Stimulated activated CD8-positive, alpha-beta memory T cell treated with anti-CD3 and anti-CD28 coated beads, Interleukin-7, amount 100 ng/mL, for 48 hours (primary cell): ENCODE data around the gene BEGAIN.

Source experiments
- DNase-seq, 2 donors: peaks; one replicate each; pipeline ENCODE4 v3.0.0-alpha.2; 2020; ENCODE audit warnings: low read depth in 1 of 2; ENCODE audit errors: extremely low read depth in 1 of 2

Gene BEGAIN

DNA sequence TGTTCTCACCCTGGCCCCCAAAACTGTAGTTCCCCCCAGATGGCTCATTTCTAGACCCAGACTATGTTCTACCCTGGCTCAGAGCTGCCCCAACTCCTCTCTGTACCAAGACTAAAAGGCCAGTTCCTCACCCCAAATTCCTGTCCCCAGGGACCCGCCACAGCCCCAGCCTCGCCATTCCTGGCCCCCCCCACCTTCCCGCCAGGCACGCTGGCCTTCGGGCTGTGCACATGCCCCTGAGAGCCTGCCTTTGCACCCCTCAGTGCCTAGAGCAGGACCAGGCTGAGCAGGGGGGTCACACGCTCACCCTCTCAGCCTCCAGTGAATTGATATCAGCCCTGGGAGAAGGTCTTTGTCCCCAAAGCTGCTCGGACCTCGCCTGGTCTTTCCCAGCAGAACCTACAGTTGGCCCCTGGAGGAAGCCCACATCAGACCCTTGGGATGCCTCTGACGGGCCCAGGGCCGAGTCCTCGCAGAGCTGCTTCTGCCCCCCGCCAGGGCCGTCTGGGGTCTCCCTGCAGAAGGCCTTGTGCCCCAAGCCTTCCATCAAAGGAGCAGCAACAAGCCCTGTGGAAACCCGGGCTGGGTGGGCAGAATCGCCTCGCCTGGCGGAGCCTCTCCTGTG is 32.4 kb downstream of the BEGAIN start:
- no peak for DNase-seq

DNA sequence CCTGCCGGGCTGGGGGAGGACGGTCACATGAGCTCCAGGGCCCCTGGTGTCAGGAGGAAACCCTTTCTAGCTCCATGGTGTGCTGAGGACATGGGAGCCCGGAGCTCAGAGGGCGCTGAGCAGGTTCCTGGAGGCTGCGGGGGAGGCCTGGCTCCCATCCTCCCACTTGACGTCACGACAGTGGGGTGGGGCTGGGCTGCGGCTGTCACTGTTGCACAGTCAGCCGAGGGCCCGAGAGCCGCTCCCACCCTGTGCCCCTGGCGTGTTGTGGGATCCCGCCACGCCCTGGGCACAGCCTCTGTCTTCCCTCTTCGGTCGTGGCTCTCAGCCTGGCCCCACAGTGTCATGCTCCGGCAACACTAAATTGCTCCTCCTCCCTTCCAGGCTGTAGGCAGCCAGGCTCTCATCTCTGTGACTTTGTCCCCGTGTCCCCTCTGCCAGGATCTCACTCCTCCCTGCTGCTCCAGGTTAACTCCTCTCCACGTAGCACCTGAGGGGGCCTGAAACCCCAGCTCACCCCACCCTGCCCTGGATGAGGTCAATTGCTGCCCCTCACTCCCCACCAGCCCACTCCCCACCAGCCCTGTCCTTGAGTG is 33.0 kb downstream of the BEGAIN start:
- no peak for DNase-seq

DNA sequence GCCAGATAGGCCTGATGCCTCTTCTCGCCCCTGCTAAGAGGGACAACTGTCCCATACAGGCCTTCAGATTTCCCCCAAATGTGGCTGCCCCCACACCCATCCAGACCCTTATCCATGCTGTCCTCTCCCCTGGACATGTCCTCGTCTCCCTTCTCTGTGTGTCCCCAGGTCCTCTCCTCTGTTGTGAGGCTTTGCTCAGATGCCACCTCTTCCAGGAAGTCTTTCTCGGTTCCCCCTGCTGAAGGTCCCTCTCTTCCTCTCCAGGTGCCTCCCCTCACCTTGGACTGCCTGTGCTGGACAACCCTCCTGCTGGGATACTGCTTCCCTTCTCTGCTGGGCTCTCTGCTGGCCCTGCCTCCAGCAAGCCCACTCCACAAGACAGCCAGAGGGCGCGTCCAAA is 33.7 kb downstream of the BEGAIN start:
- no peak for DNase-seq

DNA sequence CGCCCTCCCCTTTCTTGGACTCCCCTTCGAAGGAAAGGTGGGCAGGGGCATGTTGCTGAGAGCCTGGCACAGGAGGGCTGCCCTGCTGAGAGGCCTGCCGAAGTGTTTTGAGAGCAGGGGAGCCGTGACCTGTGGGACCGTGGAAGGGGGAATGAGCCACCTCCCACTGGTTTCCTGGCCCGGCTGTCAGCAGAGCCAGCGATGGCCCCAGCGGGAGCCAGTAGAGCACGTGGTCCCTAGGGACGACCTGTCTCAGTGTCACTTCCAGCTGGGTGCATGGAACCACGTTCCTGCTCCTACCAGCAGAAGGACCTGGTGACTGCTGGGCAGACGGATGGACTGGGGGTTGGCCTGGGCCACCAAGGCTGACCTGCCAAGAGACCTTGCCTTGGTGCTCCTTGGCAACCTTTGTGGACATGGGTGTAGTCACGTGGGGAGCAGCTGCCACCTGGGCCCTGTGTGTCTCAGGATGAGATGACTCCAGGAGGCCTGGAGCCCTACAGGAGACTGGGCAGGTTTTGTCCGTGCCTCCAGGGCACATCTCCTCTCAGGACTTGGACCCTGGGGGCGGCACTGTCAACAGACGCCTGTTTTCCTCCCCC is 34.6 kb downstream of the BEGAIN start:
- no peak for DNase-seq

DNA sequence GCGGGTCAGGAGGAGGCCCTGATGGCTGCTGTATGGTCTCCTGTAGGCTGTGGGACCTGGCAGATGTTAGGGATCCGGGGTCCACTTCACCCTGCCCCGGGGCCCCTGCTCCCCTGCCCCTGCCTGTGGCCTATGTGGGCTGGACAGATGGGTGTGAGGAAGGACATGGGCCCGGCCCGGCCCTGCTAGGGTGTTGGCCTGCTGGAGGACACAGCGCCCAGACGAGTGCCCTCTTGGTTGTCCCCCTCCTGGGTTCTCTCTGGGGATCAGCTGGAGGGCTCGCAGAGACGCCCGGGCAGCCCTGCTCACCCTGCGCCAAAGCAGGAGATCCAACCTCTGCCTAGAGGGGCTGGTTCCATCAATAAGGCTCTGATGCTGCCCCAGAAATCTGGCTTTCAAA is 36.2 kb downstream of the BEGAIN start:
- no peak for DNase-seq

DNA sequence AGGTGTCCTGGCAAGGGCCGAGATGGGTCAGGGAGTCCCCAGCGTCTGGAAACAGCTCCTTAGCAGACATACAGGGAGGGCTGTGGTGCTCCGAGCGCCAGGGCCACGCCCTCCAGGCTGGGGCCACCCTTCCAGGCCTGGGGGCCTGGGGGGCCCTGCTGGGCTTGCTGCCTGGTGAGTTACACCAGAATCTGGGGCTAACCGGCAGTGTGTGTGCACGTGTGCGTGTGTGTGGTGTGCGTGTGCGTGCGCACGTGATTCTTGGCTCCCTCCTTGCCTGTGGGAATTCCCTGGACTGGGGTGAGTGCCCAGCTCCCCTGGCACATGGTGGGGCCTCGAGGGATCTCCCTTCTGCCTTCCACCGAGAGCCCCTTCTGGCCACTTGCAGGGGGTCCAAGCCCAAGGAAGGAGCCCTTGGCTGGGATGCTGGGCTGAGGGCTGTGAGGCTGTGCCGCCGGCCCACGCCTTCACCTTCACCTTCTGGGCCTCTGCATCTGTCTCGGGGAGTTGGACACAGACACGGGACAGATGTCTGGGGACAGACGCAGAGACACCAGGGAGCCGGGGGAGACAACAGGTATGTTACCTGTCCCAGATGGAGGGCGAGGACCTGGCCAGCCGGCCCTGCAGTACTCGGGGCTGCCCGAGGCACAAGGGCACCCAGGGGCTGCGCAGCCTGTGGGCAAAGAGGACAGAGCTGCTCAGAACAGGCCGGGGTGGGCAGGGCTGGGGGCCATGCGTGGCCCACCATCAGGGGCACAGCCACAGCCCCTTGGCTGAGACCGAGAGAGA is 37.2 kb downstream of the BEGAIN start:
- no peak for DNase-seq

DNA sequence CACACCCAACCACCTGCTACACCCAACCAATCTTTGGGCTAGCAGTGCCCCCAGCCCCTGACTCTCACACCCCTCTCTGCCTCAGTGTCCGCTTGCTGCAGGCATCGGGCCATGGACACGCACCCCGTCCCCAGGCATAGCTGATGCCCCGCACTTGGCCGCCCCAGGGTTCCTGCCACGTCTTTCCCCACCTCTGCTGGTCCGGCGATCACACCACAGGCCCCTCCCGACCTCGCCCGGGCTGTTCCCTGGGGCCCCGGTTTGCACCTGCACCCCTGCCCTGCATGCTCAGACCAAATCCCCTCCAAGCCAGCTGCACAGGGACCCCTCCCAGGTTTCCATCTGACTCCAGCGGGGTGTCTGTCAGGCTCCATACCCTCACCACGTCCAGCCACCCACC is 38.3 kb downstream of the BEGAIN start:
- DNase-seq, result no peak

DNA sequence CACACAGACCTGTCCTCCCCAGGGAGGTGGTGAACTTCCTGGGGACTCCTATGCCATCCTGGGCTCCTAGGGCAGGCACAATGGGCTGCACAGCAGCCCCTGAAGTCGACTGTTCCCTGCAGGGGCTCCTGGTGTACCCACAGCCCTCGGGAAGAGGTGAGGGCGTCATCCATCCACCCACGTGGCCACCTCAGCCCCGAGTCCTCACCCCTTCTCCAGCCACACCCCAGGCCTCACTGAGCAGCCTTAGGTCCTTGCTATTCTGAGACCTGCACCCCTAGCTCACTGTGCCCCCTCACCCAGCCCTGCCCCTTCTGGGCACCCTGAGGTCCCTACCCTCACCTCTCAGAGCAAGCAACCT is 38.9 kb downstream of the BEGAIN start:
- DNase-seq, result no peak

DNA sequence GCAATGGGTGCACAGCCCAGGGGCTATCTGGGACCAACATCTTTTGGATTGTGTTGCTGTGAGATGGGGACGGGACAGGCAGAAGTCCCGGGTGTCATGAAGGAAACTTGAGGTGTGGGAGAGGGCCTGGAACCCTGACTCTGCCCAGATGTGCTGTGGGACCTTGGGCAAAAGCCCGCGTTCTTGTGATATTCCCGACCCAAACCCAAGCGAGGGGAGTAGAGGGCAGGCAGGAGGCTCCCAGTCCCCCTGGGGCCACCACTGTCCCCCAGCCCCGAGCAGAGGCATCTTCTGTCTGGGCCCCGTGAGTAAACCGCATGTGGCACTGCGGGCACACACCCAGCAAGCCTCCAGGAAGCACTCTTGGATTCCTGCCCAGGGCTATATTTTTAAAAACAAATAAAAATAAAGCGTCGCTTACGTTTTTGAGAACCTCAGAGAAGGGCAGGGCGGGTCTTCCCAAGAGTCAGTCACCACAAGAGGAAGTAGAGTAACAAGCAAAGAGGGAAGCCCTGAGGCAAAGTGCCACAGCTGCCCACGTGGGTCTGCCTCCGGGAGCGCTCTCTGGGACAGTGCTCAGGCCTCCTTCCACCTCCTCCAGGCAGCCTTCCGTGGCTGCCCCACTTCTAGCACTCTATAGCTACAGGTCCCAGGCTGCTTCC is 39.5 kb downstream of the BEGAIN start:
- peak in 1 of 2 donors; percentile 12 for DNase-seq

DNA sequence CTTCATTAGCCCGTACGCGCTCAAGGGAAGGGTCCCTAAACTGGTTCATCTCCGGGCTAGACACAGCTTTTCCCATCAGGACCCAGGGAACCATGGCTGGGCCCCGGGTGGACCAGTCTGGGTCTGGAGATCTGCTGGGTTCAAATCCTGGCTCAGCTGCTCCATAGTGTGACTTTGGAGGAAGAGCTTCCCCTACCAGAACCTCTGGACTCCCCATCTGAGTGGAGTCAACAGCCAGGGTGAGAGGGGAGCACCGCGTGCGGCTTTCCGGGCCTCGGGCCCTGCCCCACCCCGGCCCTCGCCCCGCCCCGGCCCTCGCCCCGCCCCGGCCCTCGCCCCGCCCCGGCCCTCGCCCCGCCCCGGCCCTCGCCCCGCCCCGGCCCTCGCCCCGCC is 41.2 kb downstream of the BEGAIN start:
- DNase-seq, result peak in 1 of 2 donors; percentile 18

DNA sequence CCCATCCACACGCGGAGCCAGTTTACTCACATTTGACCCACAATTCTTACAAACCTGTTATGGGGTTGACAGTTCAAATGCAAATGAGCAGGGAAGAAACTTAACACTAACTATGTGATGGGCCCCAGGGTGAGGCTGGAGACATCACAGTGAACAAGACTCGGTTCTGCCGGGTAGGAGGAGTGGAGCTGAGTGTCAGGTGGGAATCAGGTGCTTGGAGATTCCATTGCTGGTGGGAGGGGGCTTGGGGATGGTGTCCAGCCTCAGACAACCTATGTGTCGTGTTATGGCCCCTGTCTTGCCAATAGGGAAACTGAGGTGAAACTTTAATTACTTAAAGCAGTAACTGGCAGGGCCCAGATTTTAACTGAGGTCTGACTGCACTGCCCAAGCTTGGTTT is 41.9 kb downstream of the BEGAIN start:
- DNase-seq, result no peak

DNA sequence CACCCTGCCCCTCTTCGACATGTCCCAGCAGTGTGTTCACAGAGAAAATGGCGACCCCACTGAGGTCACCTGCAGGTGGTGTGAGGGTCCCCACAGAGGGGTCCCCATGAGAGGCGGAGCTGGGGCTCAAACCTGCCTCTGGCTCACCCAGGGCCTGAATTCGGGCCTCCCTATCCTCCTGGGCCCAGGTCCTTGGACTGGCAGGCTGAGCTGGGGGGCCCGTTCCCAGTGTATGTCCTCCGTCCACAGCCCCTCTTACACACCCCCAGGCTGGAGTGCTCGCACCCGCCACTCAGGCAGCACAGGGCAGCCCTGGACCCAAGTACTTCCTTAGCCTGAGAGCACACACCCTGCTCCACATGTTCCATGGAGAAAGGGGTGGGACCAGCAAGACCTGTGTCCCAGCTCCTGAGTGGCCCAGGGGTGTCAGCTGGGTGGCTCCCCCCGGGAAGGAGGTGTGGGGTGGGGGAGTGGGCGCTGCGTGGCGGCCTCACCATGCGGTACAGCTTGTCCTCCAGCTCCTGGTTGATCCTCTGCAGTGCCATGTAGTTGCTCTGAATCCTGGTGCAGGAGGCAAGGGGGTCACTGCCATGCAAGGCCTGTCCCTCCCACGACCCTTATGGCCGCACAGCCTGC is 42.6 kb downstream of the BEGAIN start:
- DNase-seq, result no peak

DNA sequence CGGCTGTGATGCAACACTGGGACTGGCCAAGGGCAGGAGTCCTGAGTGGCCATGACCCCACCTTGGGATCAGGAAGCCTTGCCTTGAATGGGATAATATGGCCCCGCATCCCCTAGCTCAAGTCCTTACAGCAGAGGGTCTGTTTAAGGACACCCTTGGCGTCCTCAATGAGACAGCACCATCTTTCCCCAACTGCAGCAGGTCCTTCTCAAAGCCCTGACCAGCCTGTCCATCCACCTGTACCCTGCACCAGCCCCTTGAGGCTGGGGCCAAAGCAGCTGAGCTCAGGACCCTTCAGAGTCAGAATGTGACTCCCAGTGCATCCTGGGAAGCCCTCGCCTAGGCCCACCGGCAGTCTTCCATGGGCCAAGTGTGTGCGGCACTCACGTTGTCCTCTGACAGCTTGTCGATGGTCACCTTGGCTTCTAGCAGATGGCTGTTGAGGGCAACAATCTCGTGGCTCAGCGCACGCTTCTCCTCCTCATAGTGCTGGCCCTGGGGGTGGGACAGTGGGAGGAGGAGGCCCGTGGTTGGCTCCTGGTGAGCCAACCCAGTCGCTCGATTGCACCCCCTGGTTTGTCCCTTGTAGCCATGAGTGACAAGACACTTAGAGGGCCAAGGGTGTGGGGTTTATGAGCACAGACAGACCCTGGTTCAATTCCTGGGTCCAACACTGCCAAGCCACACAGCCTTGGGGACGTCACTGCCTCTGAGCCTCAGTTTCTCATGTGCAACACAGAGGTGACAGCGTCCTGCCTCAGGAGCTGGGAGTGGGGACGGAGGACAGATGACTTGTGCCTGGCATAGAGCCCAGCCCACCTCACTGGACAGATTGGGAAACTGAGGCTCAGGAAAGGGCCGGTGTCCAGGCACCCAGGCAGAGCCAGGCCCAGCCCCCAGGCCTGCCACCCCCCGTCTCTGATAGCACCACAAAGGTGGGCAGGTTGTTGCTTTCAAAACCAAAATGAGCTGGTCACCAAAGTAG is 43.5 kb downstream of the BEGAIN start:
- no peak for DNase-seq

DNA sequence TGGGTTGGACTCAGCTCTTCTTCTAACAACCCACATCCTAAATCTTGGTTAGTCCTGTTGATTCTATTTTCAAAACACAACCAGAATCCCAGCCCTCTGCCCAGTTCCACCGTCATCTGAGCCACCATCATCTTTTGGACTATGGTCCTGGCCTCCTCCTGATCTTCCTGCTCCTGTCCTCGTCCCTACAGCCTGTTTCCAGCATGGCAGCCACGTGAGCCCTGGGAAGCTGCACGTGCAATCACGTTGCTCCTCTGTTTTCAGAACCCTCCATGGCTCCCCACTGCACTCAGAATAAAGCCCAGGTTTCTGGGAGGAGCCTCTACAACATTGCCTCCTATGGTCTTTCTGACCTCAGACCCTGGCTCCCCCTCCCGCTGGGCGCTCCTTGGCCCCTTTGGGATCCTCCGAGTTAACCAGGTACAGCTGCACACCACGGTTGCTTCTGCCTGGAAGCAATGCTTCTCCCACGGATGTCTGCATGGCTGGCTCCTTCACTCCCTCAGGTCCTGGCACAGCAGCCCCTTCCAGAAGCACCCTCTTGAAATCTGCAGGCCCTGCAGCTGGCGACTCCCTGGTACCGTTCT is 44.5 kb downstream of the BEGAIN start:
- no peak for DNase-seq

DNA sequence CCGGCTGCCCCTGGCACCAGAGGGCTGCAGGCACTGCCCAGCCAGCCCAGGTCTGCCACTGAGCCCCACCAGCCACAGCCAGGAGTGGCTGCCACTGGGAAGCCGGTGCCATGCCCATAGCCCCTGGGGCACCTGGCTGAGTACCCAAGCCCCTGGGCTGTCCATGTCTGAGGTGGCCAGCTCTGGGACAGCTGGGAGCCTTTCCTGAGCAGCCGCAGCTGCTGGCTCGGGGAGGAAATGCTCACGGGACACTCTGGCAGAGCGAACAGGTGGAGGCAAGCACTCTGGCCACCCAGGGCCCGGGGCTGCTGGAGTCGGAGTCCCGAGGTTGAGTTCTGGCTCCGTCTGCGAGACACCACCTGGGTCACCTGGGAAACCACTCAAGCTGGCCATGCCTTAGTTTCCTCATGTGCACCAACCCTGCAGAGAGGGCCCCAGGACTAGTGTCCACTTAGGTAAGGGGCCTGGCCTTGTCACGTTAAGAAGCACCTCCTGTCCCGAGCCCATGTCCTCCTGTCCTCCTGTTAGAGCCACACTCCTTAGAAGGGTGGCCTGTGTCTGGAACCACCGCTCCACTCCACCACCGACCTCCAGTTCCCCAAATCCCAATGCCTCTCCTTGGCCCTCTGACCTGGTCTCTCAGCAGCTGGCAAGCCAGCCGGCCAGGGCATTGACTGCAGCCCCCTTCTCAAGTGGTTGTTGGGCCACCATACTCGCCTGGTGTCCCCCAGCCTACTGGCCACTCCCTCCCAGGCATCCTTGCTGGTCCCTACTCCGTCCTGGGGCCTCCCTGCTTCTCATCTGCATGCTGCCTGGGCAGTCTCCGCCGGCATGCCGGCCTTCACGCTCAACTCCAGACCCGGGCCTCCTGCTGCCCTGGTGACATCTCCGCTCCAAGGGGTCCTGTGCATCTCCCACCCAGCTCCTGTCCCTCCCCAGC is 45.3 kb downstream of the BEGAIN start:
- no peak for DNase-seq

DNA sequence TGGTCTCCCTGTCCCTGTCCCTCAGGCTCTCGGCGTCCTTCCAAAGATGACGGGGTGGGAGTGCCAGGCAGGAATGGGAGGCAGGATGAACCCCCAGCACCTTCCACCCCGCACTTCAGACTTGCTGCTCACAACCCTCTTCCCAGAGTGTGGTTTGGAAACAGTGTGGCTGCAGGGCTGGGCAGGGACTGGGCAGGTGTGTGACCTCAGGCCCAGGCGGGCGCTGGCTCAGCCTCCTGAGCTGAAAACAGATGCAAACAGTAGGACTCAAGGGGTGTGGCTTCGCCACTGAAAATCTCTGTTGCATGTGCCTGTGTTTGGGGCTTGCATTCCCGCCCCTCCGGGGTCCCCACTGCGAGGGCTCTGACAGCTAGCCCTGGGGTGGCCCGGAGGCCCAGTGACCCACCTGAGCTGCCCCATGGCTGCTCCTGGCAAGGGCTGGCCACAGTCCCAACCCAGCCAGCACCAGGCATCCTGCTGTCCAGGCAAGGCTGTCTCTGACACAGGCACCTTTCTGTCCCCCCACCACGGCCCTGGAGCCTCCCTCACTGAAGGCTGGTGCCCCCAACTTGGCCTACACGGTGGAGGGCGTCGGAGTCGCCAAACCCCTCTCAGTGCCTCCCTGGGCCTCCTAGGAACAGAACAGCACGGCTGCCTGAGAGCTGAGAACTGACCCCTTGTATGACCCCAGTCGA is 46.1 kb downstream of the BEGAIN start:
- no peak for DNase-seq

DNA sequence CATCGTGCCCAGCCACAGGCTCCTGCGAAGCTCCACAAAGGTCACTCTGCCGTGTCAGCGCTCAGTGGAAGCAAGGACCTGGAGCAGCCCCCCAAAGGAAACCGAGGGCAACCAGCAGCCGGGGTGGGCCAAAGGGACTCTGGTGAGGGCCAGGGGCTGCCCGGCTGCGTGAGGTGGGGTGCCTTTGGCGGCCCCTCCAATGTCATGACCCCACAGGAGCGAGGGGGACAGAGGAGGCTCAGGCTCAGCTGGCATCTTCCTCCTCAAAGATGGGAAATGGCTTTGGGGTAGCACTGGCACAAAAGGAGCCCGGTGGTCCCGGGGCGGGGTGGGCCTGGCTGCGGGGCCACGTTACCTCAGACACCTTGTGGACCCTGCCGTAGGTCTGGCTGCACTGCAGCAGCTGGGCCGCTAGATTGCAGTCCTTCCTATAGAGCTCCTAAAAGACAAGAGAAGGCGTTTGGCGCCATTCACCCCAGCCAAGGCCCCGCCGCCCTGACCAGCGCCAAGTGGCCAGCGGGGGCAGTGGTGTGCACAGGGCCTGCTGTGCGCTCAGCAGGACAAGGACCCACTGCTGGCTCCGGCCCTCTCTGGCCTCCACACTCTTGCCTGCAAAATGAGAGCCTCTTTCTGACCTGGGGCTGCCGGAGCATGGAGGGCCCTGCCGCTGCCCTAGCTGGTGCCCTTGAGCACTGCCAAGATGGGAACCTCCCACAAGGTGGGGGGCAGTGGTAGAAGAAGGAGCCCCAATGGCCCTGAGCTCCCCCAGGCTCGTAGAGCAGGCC is 46.9 kb downstream of the BEGAIN start:
- no peak for DNase-seq
